ENCODE measurements around the gene TUBB2B.

TUBB2B gene

DNA sequence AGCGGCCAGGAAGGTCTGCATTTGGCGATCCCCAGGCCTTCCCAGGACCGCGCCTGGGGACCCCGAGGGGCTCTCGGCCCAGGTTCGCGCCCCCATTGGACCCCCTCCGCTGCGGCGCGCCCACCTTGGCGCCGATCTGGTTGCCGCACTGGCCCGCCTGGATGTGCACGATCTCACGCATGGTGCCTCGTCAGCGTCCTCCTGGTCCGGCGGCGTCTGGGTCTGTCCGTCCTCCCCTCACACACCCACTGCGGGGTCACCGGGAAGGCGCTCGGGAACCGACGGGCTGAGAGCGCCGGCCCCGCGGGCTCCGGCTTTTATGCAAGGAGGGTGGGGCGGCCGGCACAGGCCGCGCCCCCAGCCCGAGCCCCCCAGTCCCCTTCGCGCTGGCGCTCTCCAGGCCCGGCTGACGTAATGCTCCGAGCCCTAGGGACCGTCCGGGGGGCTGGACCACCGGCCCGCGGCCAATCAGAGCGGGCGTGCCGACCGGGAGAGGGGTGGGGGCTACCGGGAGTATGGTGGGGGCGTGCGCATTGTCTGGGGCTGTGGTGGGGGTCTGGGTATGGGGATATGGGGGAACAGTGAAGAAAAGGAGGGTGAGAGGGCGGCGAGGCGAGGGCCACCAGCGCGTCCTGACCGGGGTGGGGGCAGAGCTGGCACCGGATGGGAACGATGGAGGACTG lies at the start of gene TUBB2B:
TUBB2B (minus strand) TSS at position 291 of the 683 bp plus-strand sequence; CDS start at position 181, 110 bp downstream.
- in situ Hi-C loops (cut with MboI; ENCODE audit: low pct_unique_long_range_greater_than_20kb, low sequenced_read_pairs): no loop called here
- no peak for DNase-seq

DNA sequence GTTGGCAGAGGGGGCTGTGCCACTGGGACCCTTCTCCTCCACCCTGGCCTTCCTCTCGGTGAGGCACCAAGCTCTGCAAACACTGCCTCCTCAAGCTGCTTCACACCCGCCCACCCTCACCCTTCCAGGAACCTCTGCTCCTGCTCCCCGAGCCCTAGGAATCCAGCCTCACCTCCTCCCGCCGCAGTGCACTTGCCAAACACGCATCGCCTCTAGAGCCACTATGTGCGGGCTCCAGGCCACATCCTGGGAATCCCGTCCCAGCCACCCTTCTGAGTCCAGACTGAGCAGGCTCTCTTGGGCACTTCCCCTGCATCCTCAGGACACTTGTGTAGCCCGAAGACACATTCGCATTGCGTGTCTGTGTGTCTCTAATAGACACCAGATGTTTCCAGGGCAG lies 49.8 kb upstream of the TUBB2B start:
- in situ Hi-C loops (cut with MboI; ENCODE audit: low pct_unique_long_range_greater_than_20kb, low sequenced_read_pairs): loop anchor here (25.0 kb wide), 1 partner anchor 710 kb away; no protein-coding TSS in a partner anchor

DNA sequence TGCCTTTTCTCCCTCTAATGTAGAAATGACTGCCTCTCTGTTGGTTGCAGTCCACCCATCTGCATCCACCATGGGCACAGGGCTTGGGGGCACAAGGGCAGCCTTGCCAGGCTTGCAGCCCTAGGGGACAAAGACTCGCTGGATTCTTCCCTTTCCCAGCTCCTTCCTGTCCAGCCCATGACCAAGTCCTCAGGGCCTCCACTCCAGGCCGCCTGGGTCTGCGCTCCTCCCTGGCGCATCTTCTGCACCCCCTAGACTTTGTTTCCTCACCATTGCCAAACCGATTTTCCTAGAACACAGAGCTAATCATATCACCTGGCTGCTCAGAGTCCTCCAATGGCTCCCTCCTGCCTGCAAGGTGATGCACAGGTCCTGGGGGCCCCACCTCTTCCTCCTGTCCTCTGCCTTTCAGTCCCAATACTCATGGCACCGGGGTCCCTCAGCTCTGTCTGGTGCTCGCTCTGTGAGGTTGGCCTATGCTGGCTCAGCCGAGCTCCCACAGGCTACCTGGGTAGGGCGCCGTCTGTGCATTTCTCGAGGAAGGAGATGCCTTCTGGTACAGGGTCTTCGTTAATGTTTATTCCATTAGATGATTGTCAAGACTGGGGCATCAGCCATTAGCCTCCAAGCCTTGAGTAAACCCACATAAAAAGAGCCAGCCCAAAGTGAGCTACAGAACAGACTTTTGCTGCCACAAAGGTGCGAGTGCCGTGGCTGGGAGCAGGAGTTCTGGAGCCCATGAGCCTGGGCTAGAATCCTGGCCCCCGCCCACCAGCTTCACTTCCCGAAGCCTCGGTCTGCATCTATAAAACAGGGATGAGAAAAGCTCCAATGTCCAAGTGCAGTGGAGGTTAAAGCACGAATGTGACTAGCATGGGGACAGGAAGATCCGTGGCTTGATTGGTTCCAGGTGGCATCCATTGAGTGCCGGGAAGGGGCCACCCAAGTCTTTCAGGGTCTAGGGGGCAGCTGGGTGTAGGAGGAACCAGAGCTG lies 49.0 kb upstream of the TUBB2B start:
- in situ Hi-C loops (cut with MboI; ENCODE audit: low pct_unique_long_range_greater_than_20kb, low sequenced_read_pairs): loop anchor here (25.0 kb wide), 1 partner anchor 711 kb away; no protein-coding TSS in a partner anchor
- DNase-seq: no peak

More for the DNA sequence above, 49.8 kb upstream of the TUBB2B start:
- DNase-seq: no peak

DNA sequence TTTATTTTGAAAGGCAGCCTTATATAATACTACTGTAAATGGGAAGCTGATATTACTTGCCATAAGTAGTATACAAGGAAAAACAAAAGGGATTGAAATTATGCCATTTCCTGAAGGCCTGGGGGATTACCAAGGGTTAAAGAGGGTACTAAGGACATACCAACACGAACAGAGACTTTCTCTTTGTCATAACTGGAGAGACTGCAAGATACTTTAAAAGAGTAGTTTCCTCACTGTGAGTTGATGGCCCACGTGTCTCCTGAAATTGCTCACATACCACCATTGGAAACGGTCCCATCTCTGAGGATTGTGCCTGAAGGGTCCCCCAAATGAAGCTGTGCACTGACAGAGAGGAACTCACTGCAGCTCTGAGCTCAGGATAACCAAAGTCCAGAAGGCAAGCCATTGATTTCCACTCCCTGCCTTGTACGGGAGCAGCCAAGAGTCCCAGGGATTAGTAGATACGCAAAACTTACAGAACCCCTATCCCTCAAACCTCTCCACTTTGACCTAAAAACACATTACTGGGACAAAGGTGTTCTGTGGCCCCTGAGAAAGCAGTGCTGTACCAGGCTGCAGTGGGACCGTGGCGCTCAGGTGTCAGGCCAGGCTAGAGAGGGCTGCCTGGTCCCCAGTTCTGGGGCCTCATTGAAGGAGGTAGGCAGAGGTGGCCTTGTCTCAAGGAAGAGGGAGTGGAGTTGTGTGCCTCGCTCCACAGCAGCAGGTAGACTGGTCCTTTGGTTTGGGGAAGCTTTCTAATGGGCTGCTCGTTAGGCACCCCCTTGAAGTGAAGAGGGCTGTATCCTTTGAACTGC lies 46.5 kb upstream of the TUBB2B start:
- in situ Hi-C loops (cut with MboI; ENCODE audit: low pct_unique_long_range_greater_than_20kb, low sequenced_read_pairs): no loop called here
- no peak for DNase-seq

DNA sequence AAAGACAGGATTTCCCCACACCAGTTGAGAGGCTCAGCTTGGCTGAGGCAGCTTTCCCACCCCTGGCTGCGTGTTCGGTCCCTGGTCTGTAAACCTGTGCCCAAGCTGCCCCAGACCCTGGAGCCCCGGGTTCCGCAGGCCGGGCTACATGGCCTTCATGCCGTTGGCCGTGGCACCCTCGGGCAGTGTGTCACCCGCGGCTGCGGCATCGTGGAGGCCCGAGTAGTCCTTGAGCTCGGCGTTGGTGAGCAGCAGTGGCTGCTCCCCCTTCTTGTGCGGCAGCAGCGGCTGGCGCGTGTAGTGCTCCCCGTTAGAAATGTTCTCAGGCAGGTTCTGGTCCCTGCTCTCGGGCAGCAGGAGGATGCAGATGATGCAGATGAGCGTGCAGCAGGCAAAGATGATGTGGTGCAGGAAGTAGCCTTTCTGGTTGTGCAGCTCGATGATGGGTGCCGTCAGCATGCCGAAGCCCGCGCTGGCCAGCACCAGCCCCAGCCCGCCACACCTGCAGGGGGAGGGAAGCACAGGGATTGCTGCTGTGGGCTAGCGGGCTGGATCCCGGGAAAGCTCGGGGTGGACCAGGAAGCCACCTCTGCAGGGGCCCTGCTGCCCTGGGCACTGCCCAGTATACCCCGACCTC lies 45.6 kb upstream of the TUBB2B start:
- in situ Hi-C loops (cut with MboI; ENCODE audit: low pct_unique_long_range_greater_than_20kb, low sequenced_read_pairs): no loop called here
- DNase-seq: no peak

DNA sequence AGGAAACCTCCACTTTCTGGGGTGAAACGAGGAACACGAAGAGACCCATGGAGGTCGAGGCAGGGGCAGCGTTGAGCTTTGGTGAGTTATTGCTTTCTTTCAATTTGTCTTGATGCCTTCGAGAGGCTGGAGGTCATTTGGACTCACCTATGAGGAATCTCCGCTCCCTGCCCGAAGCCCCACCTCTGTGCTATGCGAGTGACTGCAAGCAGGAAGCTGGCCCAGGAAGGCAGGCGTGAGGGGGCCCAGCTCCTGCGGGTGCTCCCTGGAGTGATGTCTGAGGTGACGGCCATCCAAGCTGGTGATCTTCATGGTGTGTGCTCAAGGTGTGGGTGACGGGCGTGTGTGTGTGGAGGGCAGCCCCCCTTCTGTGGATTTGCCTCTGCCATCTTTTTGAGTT lies 44.3 kb upstream of the TUBB2B start:
- in situ Hi-C loops (cut with MboI; ENCODE audit: low pct_unique_long_range_greater_than_20kb, low sequenced_read_pairs): no loop called here

DNA sequence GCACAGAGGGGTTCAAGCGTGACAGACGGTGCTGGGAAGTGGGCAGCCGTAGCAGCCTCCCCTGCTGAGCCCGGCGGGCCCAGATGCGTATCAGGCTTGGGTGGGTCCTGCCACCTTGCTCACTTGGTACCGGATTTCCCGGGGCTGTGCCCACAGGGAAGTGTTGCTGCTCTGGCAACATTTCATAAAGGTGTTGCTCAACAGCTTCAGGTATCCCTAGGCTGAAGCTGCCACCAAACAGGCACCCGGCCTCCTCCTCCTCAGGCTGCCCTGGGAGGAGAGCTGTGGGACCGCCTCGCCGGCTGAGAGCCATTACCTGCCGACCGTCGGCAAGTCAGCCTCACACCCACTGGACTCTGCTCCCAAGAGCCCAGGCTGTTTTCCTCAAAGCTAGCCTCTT lies 42.8 kb upstream of the TUBB2B start:
- in situ Hi-C loops (cut with MboI; ENCODE audit: low pct_unique_long_range_greater_than_20kb, low sequenced_read_pairs): no loop called here
- no peak for DNase-seq

More for the DNA sequence above, 44.3 kb upstream of the TUBB2B start:
- no peak for DNase-seq

DNA sequence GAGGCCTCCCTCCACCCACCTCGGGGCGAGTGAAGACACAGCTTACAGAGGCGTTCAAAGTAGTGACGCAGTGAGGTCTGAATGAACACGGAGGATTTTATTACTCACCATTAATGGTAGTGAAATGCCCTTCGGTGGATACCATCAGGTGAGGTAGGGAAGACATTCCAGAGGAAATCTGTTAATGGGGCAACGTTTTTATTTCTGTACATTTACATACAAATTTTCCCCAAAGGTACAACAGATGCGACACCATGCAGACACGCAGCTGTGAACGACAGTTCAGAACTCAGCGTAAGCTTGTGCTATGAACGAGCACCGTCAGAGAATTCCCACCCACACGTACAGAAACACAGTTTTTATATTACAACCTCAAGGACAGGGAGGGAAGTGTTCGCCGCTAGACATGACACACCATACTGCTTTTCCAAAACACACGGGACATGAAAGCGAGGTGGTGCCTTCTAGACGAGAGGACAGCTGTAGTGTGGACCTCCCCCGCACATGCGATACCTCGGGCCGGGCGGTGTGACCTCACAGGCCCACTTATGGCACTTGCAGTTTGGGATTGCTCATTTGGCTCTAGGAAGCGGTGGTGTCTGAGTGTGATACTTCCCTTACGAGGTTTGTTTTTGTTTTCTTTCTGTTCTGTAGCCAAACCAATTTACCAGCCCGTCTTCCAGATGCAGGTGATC lies 42.0 kb upstream of the TUBB2B start:
- no peak for DNase-seq
- in situ Hi-C loops (cut with MboI; ENCODE audit: low pct_unique_long_range_greater_than_20kb, low sequenced_read_pairs): no loop called here

DNA sequence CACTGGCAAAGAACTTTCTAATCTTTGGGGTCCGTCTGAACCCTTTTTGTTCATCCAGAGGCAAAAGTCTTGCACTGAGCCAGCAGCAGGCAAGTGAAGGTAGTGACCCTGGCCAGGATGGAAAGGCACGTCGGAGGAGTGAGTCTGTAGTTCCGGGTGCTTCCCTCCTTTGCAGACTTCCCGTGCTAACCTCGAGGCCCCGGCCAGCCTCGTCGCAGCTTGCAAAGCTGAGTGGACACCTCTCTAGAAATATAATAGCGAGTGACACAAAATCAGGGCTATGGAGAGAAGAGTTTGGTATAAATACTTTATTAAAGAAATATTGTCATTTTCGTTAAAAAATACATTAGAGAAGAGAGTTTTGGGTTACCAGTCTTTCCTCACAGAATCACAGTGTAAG lies 41.2 kb upstream of the TUBB2B start:
- in situ Hi-C loops (cut with MboI; ENCODE audit: low pct_unique_long_range_greater_than_20kb, low sequenced_read_pairs): no loop called here
- DNase-seq: no peak

DNA sequence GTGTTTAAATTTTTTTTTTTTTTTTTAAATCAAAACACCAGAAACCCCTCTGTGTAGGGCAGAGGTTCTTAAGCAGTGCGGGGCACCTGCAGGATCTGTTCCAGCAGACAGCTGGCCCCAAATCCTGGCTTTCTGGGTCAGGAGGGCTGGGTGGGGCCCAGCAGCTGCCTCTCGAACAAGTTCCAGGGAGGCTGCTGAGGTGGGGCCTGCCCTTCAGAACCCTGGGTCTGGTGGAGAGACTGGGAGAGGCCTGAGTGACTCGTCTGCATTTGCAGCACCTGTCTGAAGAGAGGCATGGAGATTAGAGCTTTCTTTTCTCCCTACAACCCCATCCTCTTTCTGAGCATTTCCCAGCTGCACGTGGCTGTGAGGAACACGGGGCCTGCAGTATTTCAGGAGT lies 39.7 kb upstream of the TUBB2B start:
- in situ Hi-C loops (cut with MboI; ENCODE audit: low pct_unique_long_range_greater_than_20kb, low sequenced_read_pairs): no loop called here
- DNase-seq: no peak

DNA sequence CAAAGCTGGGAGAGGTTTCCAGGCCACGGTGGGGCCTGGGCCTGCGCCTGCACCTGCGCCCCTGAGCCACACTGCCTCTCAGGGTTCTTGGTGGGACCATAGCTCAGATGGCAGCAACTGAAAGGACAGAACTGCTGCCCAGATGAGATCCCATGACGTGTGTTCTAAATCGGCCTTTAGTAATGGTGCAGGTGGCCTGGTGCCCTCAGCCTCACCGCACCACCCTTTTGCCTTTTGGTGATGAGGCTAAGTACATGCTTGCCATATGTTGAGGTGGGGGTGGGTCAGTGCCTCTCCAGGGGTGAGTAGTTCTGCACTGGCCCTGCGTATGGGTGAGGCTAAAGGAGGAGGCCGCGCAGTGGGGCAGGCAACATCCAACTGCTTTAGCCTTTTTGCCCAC lies 38.7 kb upstream of the TUBB2B start:
- in situ Hi-C loops (cut with MboI; ENCODE audit: low pct_unique_long_range_greater_than_20kb, low sequenced_read_pairs): no loop called here
- no peak for DNase-seq

DNA sequence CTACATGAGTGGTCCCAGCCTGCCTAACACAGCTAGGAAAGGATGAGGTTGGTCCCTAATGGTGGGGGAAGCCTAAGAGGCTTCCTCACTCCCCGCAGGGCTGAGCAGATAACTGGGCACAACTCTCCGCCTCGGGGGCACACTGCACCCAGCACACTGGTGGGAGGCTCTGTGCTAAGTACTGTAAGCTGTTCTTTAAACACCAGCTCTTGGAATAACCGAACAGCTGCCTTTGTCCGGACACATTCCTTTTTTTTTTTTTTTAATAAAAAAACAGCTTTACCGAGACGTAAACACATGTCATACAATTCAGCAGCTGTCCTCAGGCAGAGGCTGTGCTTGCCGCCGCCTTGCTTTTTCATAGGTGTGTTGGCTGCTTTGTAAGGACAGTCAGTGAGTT lies 38.2 kb upstream of the TUBB2B start:
- no peak for DNase-seq
- in situ Hi-C loops (cut with MboI; ENCODE audit: low pct_unique_long_range_greater_than_20kb, low sequenced_read_pairs): no loop called here

DNA sequence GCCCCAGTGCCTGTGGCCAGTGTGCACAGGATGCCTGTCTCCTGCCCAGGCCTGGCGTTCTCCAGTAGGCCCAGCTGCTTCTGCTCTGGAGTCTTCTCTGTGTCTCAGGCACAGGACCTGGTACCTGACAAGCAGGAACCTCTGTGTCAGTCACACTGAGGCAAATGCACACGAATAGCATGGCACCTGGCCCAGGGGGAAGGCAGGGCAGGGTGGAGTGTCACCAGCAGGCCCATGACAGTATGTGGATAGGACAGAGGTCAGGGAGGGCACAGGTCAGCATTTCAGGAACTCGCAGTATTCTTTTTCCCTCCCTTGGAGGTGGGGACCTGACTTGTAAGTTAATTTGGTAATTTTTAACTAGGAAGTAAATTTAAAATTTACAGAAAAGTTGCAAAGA lies 36.9 kb upstream of the TUBB2B start:
- no peak for DNase-seq
- in situ Hi-C loops (cut with MboI; ENCODE audit: low pct_unique_long_range_greater_than_20kb, low sequenced_read_pairs): no loop called here

DNA sequence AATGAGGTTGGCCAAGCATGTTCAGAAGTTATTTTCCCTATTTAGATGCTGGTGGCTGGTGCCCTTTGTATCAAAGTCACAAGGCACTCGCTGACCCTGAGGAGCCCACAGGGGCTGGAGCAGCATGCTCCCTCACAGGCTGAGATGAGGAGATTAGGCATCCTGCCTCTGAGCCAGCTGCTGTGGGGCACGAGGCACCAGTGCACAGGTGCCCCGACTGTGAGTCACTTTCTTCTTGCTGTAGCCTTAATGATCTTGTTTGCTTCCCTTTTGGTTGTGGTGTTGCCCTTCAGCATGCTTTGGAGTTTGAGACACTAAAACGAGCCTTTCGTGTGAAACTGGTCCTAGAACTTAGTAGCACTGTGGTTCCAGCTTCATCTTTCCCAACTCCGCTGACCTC lies 35.6 kb upstream of the TUBB2B start:
- no peak for DNase-seq
- in situ Hi-C loops (cut with MboI; ENCODE audit: low pct_unique_long_range_greater_than_20kb, low sequenced_read_pairs): no loop called here

DNA sequence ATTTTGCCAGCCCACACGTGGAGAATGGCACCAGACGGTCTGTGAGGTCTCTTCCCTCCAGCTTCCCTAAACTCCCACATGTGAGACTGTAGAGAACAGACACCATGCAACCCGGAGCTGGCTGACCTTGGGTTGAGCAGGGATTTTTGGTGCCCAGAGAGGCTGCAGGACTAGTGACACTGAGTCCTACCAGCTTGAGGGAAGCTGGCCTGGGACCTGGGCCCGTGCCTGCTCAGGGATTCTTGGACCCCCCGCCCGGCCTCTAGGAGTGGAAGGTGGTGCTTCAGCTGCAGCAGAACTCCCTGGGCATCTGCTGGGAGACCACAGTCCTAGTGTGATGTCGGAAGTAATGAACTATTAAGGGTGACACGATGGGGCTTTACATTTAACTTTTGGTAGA lies 34.5 kb upstream of the TUBB2B start:
- in situ Hi-C loops (cut with MboI; ENCODE audit: low pct_unique_long_range_greater_than_20kb, low sequenced_read_pairs): no loop called here
- no peak for DNase-seq

DNA sequence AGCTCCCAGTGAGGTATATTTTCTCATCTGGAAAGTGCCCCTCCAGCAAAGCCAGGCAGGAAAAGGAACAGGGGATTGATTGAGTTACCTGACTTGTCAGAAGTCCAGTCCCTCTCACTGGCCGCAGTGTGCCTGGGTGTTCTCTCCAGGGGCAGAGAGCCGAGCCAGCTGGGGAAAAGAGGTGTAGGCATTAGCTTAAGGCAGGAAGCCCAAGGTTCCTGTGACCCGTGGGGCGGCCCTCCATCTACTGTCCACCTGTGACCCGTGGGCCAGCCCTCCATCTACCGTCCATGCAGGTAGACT lies 34.0 kb upstream of the TUBB2B start:
- in situ Hi-C loops (cut with MboI; ENCODE audit: low pct_unique_long_range_greater_than_20kb, low sequenced_read_pairs): no loop called here

DNA sequence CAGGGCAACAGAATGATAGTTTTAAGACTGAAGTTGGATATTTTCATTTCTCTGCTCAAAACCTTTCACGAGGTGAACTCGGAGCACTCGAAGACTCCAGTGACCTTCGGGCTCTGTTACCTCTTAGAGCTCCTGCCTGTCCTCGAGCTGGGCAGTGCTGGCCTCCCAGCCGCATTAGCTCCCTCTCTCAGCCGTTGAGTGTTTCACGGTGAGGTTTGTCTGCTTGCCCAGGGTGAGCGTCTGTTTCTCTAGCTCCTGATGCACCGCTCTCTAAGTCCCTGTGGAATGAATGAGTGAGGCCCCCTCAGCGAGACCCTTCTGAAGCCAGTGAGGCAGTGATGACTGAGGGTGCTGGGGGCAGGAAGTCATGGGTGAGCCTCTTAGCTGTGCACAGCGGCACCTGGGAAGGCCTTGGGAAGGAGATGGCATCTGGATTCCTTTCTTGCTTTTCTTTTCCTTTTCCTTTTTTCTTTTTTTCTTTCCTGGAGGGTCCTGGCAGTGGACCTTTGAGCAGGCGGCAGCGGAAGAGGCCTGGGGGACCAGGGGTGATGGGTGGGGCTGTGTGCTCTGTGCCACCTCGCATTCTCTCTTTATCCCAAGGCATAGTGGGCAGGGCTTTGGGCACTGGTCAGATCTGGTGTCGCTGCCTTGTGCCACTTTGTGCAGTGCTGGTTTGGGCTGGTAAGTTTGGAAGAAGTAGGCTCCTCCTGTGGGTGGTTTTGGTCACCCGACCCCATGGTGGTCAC lies 33.5 kb upstream of the TUBB2B start:
- in situ Hi-C loops (cut with MboI; ENCODE audit: low pct_unique_long_range_greater_than_20kb, low sequenced_read_pairs): no loop called here
- no peak for DNase-seq

More for the DNA sequence above, 34.0 kb upstream of the TUBB2B start:
- DNase-seq: no peak

DNA sequence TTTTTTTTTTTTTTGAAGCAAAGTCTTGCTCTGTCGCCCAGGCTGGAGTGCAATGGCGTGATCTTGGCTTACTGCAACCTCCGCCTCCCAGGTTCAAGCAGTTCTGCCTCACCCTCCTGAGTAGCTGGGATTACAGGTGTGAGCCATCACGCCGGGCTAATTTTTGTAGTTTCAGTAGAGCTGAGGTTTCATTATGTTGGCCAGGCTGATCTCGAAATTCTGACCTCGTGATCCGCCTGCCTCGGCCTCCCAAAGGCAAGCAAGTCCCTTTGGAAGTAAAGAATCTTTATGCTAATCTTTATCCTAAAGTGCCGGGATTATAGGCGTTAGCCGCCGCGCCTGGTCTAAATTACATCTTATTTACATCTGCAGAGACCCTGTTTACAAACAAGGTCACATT lies 32.8 kb upstream of the TUBB2B start:
- in situ Hi-C loops (cut with MboI; ENCODE audit: low pct_unique_long_range_greater_than_20kb, low sequenced_read_pairs): no loop called here
- no peak for DNase-seq
